Measurements from ENCODE around the gene ADGRL3.
"Not testable (repeated sequence)": the region's sequence is repeated elsewhere in the genome, so short reads cannot be mapped to it uniquely, and the experiment has no call there.

The ADGRL3 gene

GRCh38 chr4:61350932-61351331 lies 150.8 kb downstream of the ADGRL3 start:
- no peak for DNase-seq (ENCODE audit: low read depth in 2 of 2)

- no peak for DNase-seq (ENCODE audit: low read depth in 2 of 2)
Observed at GRCh38 chr4:61356696-61357095, 156.6 kb downstream of the ADGRL3 start.

GRCh38 chr4:61359301-61359700 lies 159.2 kb downstream of the ADGRL3 start:
- DNase-seq (ENCODE audit: low read depth in 2 of 2), result no peak

GRCh38 chr4:61372817-61373216 lies 172.7 kb downstream of the ADGRL3 start:
- not testable (repeated sequence) for DNase-seq (ENCODE audit: low read depth in 2 of 2)

GRCh38 chr4:61373901-61374440 lies 173.8 kb downstream of the ADGRL3 start:
- DNase-seq (ENCODE audit: low read depth in 2 of 2), result no peak

GRCh38 chr4:61374447-61374891 lies 174.3 kb downstream of the ADGRL3 start:
- DNase-seq (ENCODE audit: low read depth in 2 of 2), result no peak

GRCh38 chr4:61375301-61375700 lies 175.2 kb downstream of the ADGRL3 start:
- DNase-seq (ENCODE audit: low read depth in 2 of 2), result no peak

- no peak for DNase-seq (ENCODE audit: low read depth in 2 of 2)
Observed at GRCh38 chr4:61376301-61376700, 176.2 kb downstream of the ADGRL3 start.

GRCh38 chr4:61379406-61379805 lies 179.3 kb downstream of the ADGRL3 start:
- no peak for DNase-seq (ENCODE audit: low read depth in 2 of 2)

GRCh38 chr4:61380865-61381264 lies 180.7 kb downstream of the ADGRL3 start:
- DNase-seq (ENCODE audit: low read depth in 2 of 2), result no peak

GRCh38 chr4:61385256-61385655 lies 185.1 kb downstream of the ADGRL3 start:
- DNase-seq (ENCODE audit: low read depth in 2 of 2), result no peak

- not testable (repeated sequence) for DNase-seq (ENCODE audit: low read depth in 2 of 2)
Observed at GRCh38 chr4:61387372-61387771, 187.2 kb downstream of the ADGRL3 start.

GRCh38 chr4:61389640-61390039 lies 189.5 kb downstream of the ADGRL3 start:
- DNase-seq (ENCODE audit: low read depth in 2 of 2), result no peak

- DNase-seq (ENCODE audit: low read depth in 2 of 2), result no peak
Observed at GRCh38 chr4:61395754-61396153, 195.6 kb downstream of the ADGRL3 start.

- no peak for DNase-seq (ENCODE audit: low read depth in 2 of 2)
Observed at GRCh38 chr4:61397174-61397573, 197.0 kb downstream of the ADGRL3 start.

GRCh38 chr4:61400439-61401038 lies 200.4 kb downstream of the ADGRL3 start:
- no peak for DNase-seq (ENCODE audit: low read depth in 2 of 2)

GRCh38 chr4:61401771-61402170 lies 201.6 kb downstream of the ADGRL3 start:
- no peak for DNase-seq (ENCODE audit: low read depth in 2 of 2)

- DNase-seq (ENCODE audit: low read depth in 2 of 2), result no peak
Observed at GRCh38 chr4:61405307-61405706, 205.2 kb downstream of the ADGRL3 start.

GRCh38 chr4:61406677-61407076 lies 206.6 kb downstream of the ADGRL3 start:
- DNase-seq (ENCODE audit: low read depth in 2 of 2), result no peak

GRCh38 chr4:61407642-61408618 lies 207.8 kb downstream of the ADGRL3 start:
- no peak for DNase-seq (ENCODE audit: low read depth in 2 of 2)

- no peak for DNase-seq (ENCODE audit: low read depth in 2 of 2)
Observed at GRCh38 chr4:61408861-61409260, 208.7 kb downstream of the ADGRL3 start.

GRCh38 chr4:61411241-61411640 lies 211.1 kb downstream of the ADGRL3 start:
- no peak for DNase-seq (ENCODE audit: low read depth in 2 of 2)

- DNase-seq (ENCODE audit: low read depth in 2 of 2), result no peak
Observed at GRCh38 chr4:61425315-61425714, 225.2 kb downstream of the ADGRL3 start.
